Stimulated activated CD8-positive, alpha-beta memory T cell treated with anti-CD3 and anti-CD28 coated beads, Interleukin-7, amount 100 ng/mL, for 4 hours (primary cell): ENCODE measurements around the gene TTR.

ENCODE experiments used
- DNase-seq, 2 donors: peaks; one replicate each; pipeline ENCODE4 v3.0.0-alpha.2; 2020; ENCODE audit warnings: low read depth in 2 of 2

TTR gene

GRCh38 chr18:31579375-31579774, 12.3 kb upstream of the TTR start:
- DNase-seq, result no peak

- no peak for DNase-seq
These were observed 10.0 kb upstream of the TTR start for GRCh38 chr18:31581498-31582197.

GRCh38 chr18:31583185-31583854, 8.4 kb upstream of the TTR start:
- no peak for DNase-seq

- DNase-seq, result no peak
These were observed 5.7 kb upstream of the TTR start for GRCh38 chr18:31585991-31586390.

DNA sequence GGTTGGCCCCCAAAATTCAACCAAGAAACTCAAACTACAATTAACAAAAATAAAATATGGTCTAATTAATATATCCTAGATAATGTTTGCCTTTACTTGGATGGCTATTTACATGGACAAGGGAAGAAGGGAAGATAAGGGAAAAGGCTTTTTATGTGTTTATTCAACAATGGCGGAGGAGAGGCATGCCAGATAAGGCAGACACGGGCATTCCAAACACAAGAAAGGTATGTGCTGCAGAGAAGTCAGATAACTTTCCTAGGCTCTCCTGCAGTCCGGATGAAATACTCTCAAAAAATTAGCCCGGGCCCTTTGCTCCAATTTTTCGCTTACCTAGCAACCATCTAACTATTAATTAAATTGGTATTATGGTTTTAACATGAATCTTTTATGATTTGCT, 5.1 kb upstream of the TTR start:
- DNase-seq, result no peak

DNA sequence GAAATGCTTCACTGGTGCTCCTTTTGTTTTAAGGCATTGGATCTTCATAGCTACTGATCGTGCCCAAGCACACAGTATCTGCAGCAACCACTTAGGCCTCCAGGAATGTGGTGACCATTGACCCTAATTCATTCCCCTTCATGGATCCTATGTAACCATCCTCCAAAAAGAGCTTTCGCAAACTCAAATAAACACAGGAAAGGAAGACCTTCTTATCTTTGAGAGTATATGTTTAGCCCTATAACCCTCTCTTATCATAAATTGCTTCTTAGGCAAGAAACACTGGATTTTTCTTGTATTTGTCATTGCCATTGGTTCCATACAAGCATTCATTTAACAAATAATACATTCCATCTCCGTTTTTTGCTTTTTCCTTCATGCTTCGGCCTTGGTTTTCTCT, 4.1 kb upstream of the TTR start:
- no peak for DNase-seq

GRCh38 chr18:31590570-31590969, 1.1 kb upstream of the TTR start:
- no peak for DNase-seq

DNA sequence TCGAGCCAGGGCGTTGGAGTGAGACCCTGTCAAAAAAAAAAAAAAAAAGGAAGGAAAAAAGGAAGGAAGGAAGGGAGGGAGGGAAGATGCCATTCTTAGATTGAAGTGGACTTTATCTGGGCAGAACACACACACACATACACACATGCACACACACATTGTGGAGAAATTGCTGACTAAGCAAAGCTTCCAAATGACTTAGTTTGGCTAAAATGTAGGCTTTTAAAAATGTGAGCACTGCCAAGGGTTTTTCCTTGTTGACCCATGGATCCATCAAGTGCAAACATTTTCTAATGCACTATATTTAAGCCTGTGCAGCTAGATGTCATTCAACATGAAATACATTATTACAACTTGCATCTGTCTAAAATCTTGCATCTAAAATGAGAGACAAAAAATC, 564 bp upstream of the TTR start:
- no peak for DNase-seq

DNA sequence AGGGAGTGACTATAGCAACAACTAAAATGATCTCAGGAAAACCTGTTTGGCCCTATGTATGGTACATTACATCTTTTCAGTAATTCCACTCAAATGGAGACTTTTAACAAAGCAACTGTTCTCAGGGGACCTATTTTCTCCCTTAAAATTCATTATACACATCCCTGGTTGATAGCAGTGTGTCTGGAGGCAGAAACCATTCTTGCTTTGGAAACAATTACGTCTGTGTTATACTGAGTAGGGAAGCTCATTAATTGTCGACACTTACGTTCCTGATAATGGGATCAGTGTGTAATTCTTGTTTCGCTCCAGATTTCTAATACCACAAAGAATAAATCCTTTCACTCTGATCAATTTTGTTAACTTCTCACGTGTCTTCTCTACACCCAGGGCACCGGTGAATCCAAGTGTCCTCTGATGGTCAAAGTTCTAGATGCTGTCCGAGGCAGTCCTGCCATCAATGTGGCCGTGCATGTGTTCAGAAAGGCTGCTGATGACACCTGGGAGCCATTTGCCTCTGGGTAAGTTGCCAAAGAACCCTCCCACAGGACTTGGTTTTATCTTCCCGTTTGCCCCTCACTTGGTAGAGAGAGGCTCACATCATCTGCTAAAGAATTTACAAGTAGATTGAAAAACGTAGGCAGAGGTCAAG, 955 bp downstream of the TTR start:
- DNase-seq, result no peak

DNA sequence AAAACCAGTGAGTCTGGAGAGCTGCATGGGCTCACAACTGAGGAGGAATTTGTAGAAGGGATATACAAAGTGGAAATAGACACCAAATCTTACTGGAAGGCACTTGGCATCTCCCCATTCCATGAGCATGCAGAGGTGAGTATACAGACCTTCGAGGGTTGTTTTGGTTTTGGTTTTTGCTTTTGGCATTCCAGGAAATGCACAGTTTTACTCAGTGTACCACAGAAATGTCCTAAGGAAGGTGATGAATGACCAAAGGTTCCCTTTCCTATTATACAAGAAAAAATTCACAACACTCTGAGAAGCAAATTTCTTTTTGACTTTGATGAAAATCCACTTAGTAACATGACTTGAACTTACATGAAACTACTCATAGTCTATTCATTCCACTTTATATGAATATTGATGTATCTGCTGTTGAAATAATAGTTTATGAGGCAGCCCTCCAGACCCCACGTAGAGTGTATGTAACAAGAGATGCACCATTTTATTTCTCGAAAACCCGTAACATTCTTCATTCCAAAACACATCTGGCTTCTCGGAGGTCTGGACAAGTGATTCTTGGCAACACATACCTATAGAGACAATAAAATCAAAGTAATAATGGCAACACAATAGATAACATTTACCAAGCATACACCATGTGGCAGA, 3.6 kb downstream of the TTR start:
- DNase-seq, result no peak

GRCh38 chr18:31596081-31596872, 4.6 kb downstream of the TTR start:
- DNase-seq, result no peak

DNA sequence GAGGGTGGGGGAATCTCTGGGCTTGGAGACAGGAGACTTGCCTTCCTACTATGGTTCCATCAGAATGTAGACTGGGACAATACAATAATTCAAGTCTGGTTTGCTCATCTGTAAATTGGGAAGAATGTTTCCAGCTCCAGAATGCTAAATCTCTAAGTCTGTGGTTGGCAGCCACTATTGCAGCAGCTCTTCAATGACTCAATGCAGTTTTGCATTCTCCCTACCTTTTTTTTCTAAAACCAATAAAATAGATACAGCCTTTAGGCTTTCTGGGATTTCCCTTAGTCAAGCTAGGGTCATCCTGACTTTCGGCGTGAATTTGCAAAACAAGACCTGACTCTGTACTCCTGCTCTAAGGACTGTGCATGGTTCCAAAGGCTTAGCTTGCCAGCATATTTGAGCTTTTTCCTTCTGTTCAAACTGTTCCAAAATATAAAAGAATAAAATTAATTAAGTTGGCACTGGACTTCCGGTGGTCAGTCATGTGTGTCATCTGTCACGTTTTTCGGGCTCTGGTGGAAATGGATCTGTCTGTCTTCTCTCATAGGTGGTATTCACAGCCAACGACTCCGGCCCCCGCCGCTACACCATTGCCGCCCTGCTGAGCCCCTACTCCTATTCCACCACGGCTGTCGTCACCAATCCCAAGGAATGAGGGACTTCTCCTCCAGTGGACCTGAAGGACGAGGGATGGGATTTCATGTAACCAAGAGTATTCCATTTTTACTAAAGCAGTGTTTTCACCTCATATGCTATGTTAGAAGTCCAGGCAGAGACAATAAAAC, 6.5 kb downstream of the TTR start:
- DNase-seq, result no peak

DNA sequence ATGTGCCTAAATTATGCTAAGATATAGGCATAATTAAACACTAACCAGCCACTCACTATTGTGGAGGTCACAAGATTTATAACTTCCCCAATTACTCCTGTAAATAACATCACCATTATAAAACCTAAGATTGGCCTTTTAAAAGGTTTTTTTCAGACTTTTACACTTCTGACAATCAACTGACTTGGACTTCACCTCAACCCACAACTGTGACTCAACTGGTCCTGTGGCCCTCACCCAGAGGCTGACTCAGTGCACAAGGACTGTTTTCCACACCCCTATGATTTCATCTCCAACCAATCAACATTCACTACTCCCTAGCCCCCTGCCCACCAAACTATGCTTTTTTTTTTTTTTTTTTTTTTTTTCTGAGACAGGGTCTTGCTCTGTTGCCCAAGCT, 11.6 kb downstream of the TTR start:
- no peak for DNase-seq

DNA sequence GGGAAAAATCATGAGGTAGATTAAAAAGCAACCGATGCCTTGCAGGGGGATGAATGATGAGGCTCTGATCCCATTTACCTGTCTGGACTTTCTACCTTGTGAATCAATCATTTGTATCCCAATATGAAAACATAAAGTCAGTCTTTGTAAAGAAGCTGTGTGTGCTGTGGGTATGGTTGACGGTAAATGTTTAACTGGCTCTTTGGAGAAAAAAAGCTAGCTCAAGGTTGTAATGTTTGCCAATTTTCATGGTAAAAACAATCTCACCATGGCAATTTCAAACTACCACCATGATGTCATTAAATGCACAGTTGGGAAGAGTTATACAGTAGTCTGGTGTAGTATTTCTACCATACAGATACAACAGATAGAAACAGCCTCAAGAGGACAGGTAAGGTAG, 14.6 kb downstream of the TTR start:
- no peak for DNase-seq

DNA sequence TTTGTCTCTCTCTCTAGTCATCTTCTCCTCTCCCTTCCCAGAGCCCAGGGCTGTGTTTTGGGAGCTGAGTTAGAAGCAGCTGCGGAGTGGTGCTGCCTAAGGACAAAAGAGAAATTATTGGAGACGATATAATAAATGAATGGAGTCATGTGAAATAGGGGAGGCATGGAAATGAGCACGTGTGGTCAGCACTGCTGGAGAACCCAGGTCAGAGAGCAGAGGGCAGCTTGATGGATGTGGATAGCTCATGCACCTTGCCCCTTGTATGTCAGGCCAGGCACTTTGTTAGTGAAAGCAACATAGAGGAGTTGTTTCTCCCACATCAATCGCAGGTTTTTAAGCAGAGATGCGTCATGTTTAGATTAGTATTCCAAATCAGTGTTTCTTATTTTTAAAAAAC, 15.7 kb downstream of the TTR start:
- DNase-seq, result no peak

DNA sequence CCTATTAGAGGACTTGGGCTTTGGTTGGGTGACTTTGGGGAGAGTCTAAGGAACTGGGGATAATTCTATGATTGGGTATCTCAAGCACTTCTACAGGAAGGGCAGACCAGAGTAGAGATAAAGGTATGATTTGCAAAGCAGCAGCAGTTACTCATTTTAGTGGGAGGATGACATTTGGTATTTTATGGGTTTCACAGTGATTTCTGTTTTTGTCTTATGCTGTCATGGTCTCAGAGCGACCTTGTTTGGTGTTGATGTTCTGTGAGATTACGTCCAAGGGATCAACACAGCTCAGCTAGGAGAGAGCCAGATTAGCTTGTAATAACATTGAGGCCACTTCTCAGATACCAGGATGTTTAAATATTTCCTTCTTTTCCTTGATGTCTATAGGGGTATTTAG, 18.2 kb downstream of the TTR start:
- no peak for DNase-seq

DNA sequence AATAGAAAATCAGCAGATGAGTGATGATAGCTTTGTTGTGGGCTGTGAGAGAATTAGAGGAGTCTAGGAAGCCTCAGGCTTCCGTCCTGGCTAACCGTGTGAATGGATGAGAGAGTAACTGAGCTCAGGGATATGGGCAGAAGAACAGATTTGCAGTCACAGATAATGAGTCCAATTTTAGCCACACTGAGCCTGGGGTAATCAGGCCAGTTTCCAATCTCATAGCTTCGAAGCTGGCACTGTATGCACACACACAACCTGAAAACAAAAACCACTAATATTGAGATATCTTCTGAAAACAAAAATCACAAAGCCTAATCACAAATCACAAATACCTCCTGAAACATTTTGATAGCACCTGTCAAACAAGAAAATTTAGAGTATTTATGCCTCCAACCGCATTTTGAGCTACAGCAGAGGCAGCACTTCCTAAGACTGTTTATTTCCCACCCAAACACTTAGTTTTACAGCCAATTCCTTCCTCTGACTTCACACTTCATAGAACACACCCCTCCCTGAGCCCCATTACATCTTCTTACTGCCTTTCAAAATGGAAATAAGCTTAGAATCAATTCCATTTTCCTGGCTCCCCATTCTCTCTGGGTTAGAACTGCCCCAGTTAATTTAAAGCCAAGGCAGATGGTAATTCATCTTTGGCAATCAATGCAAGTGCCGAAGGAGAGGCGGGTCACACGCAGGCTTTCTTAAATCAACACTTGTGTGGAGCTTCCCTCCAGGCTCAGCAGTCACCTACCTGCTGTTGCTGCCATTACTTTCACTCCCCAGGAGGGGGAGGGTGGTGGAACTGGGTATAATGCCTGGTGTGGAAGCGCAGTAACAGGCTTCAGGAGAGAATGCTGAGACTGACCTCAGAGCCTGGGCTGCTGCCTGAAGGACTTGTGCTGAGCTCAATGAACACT, 18.9 kb downstream of the TTR start:
- no peak for DNase-seq

DNA sequence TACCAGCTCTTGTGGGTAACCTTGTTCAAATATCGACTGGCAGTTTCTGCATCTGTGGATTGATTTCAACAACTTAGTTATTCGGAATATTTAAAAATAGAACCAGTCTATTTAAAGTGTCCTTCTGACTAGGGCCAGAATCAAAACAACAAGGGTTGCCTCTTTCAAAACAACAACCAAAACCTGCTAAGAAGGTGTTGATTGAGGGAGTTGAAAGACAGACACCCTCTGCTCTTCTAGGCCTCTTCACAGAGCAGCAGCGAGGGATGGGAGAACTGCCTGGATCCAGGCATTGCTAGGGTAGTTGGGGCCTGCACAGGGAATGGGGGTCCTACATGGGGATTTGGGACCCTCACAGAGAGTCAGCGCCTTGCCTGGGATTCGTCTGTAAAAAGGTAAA, 19.8 kb downstream of the TTR start:
- no peak for DNase-seq

GRCh38 chr18:31612124-31612523, 20.4 kb downstream of the TTR start:
- DNase-seq, result no peak

DNA sequence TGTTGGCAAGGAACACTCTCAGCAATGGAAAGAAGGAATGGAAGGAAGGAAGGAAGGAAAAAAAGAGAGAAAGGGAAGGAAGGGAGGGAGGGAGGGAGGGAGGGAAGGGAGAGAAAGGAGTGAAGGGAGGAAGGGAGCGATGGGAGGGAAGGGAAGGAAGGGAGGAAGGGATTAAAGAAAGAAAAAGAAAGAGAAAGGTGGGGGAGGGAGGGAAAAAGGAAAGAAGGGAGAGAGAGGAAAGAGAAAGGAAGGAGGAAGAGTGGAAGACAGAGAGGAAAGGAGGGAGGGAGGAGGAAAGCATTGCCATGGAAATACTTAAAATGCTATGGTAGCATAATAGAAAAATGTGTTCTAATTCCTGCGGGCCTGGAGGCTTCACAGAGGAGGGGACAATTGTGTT, 22.4 kb downstream of the TTR start:
- no peak for DNase-seq
